Nephron progenitor cell (in vitro differentiated cells): ENCODE data around the gene SLC36A4.

Source experiments
- DNase-seq: peaks from one replicate; pipeline ENCODE4 v3.0.0; 2021
- H3K27ac Mint-ChIP-seq: 2 replicates; pipeline ENCODE4 v1.8.0; 2021; ENCODE audit warnings: mild to moderate bottlenecking, moderate library complexity, mixed read lengths
- H3K27me3 Mint-ChIP-seq: 2 replicates; pipeline ENCODE4 v1.8.0; 2021; ENCODE audit warnings: mild to moderate bottlenecking, low read depth, mixed read lengths; ENCODE audit not compliant: poor library complexity
- H3K36me3 Mint-ChIP-seq: 2 replicates; pipeline ENCODE4 v1.8.0; 2021; ENCODE audit warnings: low read depth, mixed read lengths
- H3K4me1 Mint-ChIP-seq: 2 replicates; pipeline ENCODE4 v1.8.0; 2021; ENCODE audit warnings: mixed read lengths
- H3K4me3 Mint-ChIP-seq: 2 replicates; pipeline ENCODE4 v1.8.0; 2021; ENCODE audit warnings: mild to moderate bottlenecking, moderate library complexity, mixed read lengths
- H3K9me3 Mint-ChIP-seq: 2 replicates; pipeline ENCODE4 v1.8.0; 2021; ENCODE audit warnings: mild to moderate bottlenecking, moderate library complexity, mixed read lengths
- CTCF ChIP-seq: fragments of 200-600 bp; sonication (generic); IDR thresholded peaks from 2 replicates; pipeline ENCODE4 v1.5.0; 2021; ENCODE audit warnings: antibody characterized with exemption

SLC36A4 gene

GRCh38 chr11:93208663-93209270 is 11.0 kb upstream of the SLC36A4 start:
- no peak overlapping the region for H3K4me3 Mint-ChIP-seq
- DNase-seq = no peak
- no peak for TF ChIP-seq CTCF
- H3K9me3 Mint-ChIP-seq = no peaks in the 10 kb centered on the region
- H3K4me1 Mint-ChIP-seq = no peaks in the 10 kb centered on the region
- peaks cover 2% of the 10 kb centered on the region for H3K27me3 Mint-ChIP-seq
- H3K27ac Mint-ChIP-seq = no peak overlapping the region
- H3K36me3 Mint-ChIP-seq = peaks cover 8% of the 10 kb centered on the region

- peaks cover 18% of the 10 kb centered on the region for H3K4me1 Mint-ChIP-seq
- H3K9me3 Mint-ChIP-seq = peaks cover 14% of the 10 kb centered on the region
- no peak overlapping the region for H3K27ac Mint-ChIP-seq
- no peak for DNase-seq
- TF ChIP-seq CTCF = no peak
- H3K36me3 Mint-ChIP-seq = peaks cover 15% of the 10 kb centered on the region
- no peak overlapping the region for H3K4me3 Mint-ChIP-seq
- H3K27me3 Mint-ChIP-seq = peaks cover 3% of the 10 kb centered on the region
These were observed 1.8 kb upstream of the SLC36A4 start for GRCh38 chr11:93199616-93200015.

- Mint-ChIP-seq H3K27me3 (peaks cover 3% of the 10 kb centered on the region), H3K4me1 (peaks cover 18% of the 10 kb centered on the region), H3K4me3 (peak overlapping the region; percentile 98), H3K27ac (no peak overlapping the region), H3K9me3 (peaks cover 21% of the 10 kb centered on the region), H3K36me3 (peaks cover 27% of the 10 kb centered on the region)
- no peak for TF ChIP-seq CTCF
- DNase-seq = no peak
These were observed 539 bp upstream of the SLC36A4 start for GRCh38 chr11:93198215-93198845.

GRCh38 chr11:93196816-93197379 is 893 bp downstream of the SLC36A4 start:
- Mint-ChIP-seq H3K9me3 (peaks cover 25% of the 10 kb centered on the region), H3K4me1 (peaks cover 23% of the 10 kb centered on the region), H3K4me3 (peak overlapping the region; percentile 98), H3K27ac (peak overlapping the region; percentile 99), H3K36me3 (peaks cover 38% of the 10 kb centered on the region), H3K27me3 (peaks cover 3% of the 10 kb centered on the region)
- DNase-seq = no peak
- peak; percentile 47 for TF ChIP-seq CTCF

GRCh38 chr11:93194673-93195291 is 3.0 kb downstream of the SLC36A4 start:
- Mint-ChIP-seq H3K27ac (no peak overlapping the region), H3K9me3 (peaks cover 45% of the 10 kb centered on the region), H3K36me3 (peaks cover 59% of the 10 kb centered on the region), H3K4me3 (no peak overlapping the region), H3K4me1 (peaks cover 26% of the 10 kb centered on the region), H3K27me3 (peaks cover 3% of the 10 kb centered on the region)
- no peak for DNase-seq
- no peak for TF ChIP-seq CTCF
